Stomach (tissue), 9 donors: ENCODE measurements around the gene FNBP1L. TPM values are rescaled to one million over a fixed set of nuclear protein-coding genes. Genes with fewer than 3 reads are reported as not detected.

Experiments
- DNase-seq, 2 donors: peaks; one replicate each; pipeline versions ENCODE4 v3.0.0 to v3.0.0-alpha.2; 2013 to 2019
- H3K27ac ChIP-seq, 5 donors: fragments of 200-600 bp in 4 of 5; sonication (generic) in 4 of 5; one replicate each; pipeline ENCODE4 v1.5.1; 2013 to 2019; ENCODE audit warnings: mild to moderate bottlenecking in 1 of 5, moderate library complexity in 1 of 5
- H3K27me3 ChIP-seq, 3 donors: fragments of 200-600 bp; sonication (generic); one replicate each; pipeline ENCODE4 v1.5.1; 2017 to 2019; ENCODE audit warnings: mixed run types in 1 of 3
- H3K36me3 ChIP-seq, 4 donors: fragments of 200-600 bp; sonication (generic); 1 replicate in 3 of 4; 2 replicates in 1 of 4; pipeline ENCODE4 v1.5.1; 2016 to 2019
- H3K4me1 ChIP-seq, 4 donors: fragments of 200-600 bp; sonication (generic); one replicate each; pipeline ENCODE4 v1.5.1; 2016 to 2019
- H3K4me3 ChIP-seq, 4 donors: fragments of 200-600 bp; sonication (generic) in 3 of 4; one replicate each; pipeline ENCODE4 v1.5.1; 2016 to 2019; ENCODE audit warnings: mild to moderate bottlenecking in 1 of 4
- H3K9me3 ChIP-seq, 4 donors: fragments of 200-600 bp; sonication (generic); one replicate each; pipeline ENCODE4 v1.5.1; 2016 to 2019
- CTCF ChIP-seq, 7 experiments: fragments of 450-650 bp in 4 of 7; fragments of 200-600 bp in 3 of 7; sonication (generic) in 3 of 7; IDR thresholded peaks; one replicate each; pipeline ENCODE4 v1.5.1; 2016 to 2019; ENCODE audit warnings: antibody characterized with exemption in 7 of 7, control low read depth in 2 of 7, mild to moderate bottlenecking in 1 of 7
- EP300 ChIP-seq: sonication (generic); formaldehyde crosslinking; IDR thresholded peaks from one replicate; pipeline ENCODE4 v1.6.1; 2017; ENCODE audit warnings: antibody characterized with exemption
- POLR2A ChIP-seq, 4 donors: fragments of 450-650 bp; IDR thresholded peaks; one replicate each; pipeline ENCODE4 v1.6.1; 2016; ENCODE audit warnings: antibody characterized with exemption in 4 of 4, control low read depth in 2 of 4, mild to moderate bottlenecking in 1 of 4, moderate library complexity in 1 of 4
- POLR2AphosphoS5 ChIP-seq, 3 donors: sonication (generic); formaldehyde crosslinking; IDR thresholded peaks; one replicate each; pipeline ENCODE4 v1.6.1; 2016; ENCODE audit warnings: antibody characterized with exemption in 3 of 3
- WGBS, 5 donors: extraction: QIAGEN DNeasy Blood & Tissue Kit in 3 of 5; methylation state at CpG; one replicate each; pipeline versions ENCODE4 v1.1.5 to v1.1.7; 2013 to 2018; 5-methylcytosine and 5-hydroxymethylcytosine counted together
- intact Hi-C: fragments of 100-400 bp; cut with DNase I; formaldehyde crosslinking; loops from one replicate; pipeline ENCODE4 v1.15.1; 2023; ENCODE audit warnings: low total_unique reads
- polyA plus RNA-seq, 3 donors: library from polyadenylated mRNA; stranded (reverse); fragments of 200-250 nt; gene quantifications; one replicate each; pipeline ENCODE4 v1.2.3, GENCODE V29; 2013
- total RNA-seq, 5 donors: library from RNA; depleted of rRNA; stranded (reverse); fragments of >200 nt; gene quantifications; one replicate each; pipeline versions ENCODE4 v1.1.0 to v1.2.3, GENCODE V29; 2014 to 2016
- donor health status: healthy with polysubstance abuse.
- donor health status: Bipolar disorder and iron deficiency.
- donor health status: healthy.

Gene FNBP1L
- total and polyA plus RNA-seq, 8 donors = 9.2 to 74.0 (median 29.2) TPM

GRCh38 chr1:93565496-93566206 lies 117.7 kb downstream of the FNBP1L start:
- no peaks in the 10 kb centered on the region for H3K27me3 ChIP-seq
- 57 to 77% (median 65%) methylated on average over 4 of the region's 4 CpGs for WGBS, 5 donors
- TF ChIP-seq CTCF (IDR thresholded peaks at IDR 0.05) (no peak), POLR2A (IDR thresholded peaks at IDR 0.05) (no peak), EP300 (no peak), POLR2AphosphoS5 (IDR thresholded peaks at IDR 0.05) (no peak)
- intact Hi-C loops = no loop called here
- H3K36me3 ChIP-seq = peaks cover 14 to 93% (median 87%) of the 10 kb centered on the region in 4 donors
- DNase-seq = peak in 1 of 2 donors; percentile 36
- H3K27ac ChIP-seq = peak overlapping the region in 3 of 5 donors; percentile 26 to 63 (median 58)
- H3K4me3 ChIP-seq = no peak overlapping the region
- peaks cover 0 to 15% (median 8%) of the 10 kb centered on the region in 4 donors for H3K4me1 ChIP-seq
- no peaks in the 10 kb centered on the region for H3K9me3 ChIP-seq

GRCh38 chr1:93566227-93566626 lies 118.3 kb downstream of the FNBP1L start:
- DNase-seq = peak in 1 of 2 donors; percentile 41
- intact Hi-C loops = no loop called here
- no peak for TF ChIP-seq POLR2A (IDR thresholded peaks at IDR 0.05)
- peak; percentile 16 for TF ChIP-seq EP300
- peak in 1 of 3 donors; percentile 34 for TF ChIP-seq POLR2AphosphoS5 (IDR thresholded peaks at IDR 0.05)
- Histone ChIP-seq H3K36me3 (peaks cover 16 to 93% (median 87%) of the 10 kb centered on the region in 4 donors), H3K27ac (peak overlapping the region in 4 of 5 donors; percentile 21 to 63 (median 42)), H3K4me1 (peaks cover 0 to 15% (median 8%) of the 10 kb centered on the region in 4 donors), H3K27me3 (no peaks in the 10 kb centered on the region), H3K9me3 (no peaks in the 10 kb centered on the region), H3K4me3 (no peak overlapping the region)
- WGBS, 5 donors = 75 to 87% (median 84%) methylated on average over 10 of the region's 10 CpGs

- intact Hi-C loops = no loop called here
- H3K4me1 ChIP-seq = peaks cover 0 to 15% (median 8%) of the 10 kb centered on the region in 4 donors
- DNase-seq = peak in 1 of 2 donors; percentile 50
- 79 to 86% (median 82%) methylated on average over 15 of the region's 15 CpGs for WGBS, 5 donors
- no peaks in the 10 kb centered on the region for H3K27me3 ChIP-seq
- no peaks in the 10 kb centered on the region for H3K9me3 ChIP-seq
- no peak overlapping the region for H3K4me3 ChIP-seq
- peaks cover 25 to 93% (median 88%) of the 10 kb centered on the region in 4 donors for H3K36me3 ChIP-seq
- peak overlapping the region in 4 of 5 donors; percentile 19 to 63 (median 40) for H3K27ac ChIP-seq
- TF ChIP-seq POLR2AphosphoS5 (IDR thresholded peaks at IDR 0.05) = peak in 2 of 3 donors; percentile 7 to 36
- no peak for TF ChIP-seq CTCF (IDR thresholded peaks at IDR 0.05)
- TF ChIP-seq EP300 = no peak
- no peak for TF ChIP-seq POLR2A (IDR thresholded peaks at IDR 0.05)
Observed at GRCh38 chr1:93567255-93567918, 119.5 kb downstream of the FNBP1L start.

GRCh38 chr1:93569489-93569888 lies 121.6 kb downstream of the FNBP1L start:
- Histone ChIP-seq H3K36me3 (peaks cover 25 to 97% (median 91%) of the 10 kb centered on the region in 4 donors), H3K27ac (no peak overlapping the region)
- WGBS, 5 donors = 94 to 100% (median 97%) methylated on average over 2 of the region's 2 CpGs

More at GRCh38 chr1:93569489-93569888, 121.6 kb downstream of the FNBP1L start:
- DNase-seq = no peak
- intact Hi-C loops = no loop called here
- no peaks in the 10 kb centered on the region for H3K9me3 ChIP-seq
- no peaks in the 10 kb centered on the region for H3K27me3 ChIP-seq
- no peak for TF ChIP-seq POLR2AphosphoS5 (IDR thresholded peaks at IDR 0.05)
- TF ChIP-seq EP300 = no peak
- TF ChIP-seq POLR2A (IDR thresholded peaks at IDR 0.05) = no peak
- TF ChIP-seq CTCF (IDR thresholded peaks at IDR 0.05) = no peak
- peaks cover 0 to 19% (median 8%) of the 10 kb centered on the region in 4 donors for H3K4me1 ChIP-seq
- H3K4me3 ChIP-seq = no peak overlapping the region
